ENCODE data around the gene WWTR1.

DNA sequence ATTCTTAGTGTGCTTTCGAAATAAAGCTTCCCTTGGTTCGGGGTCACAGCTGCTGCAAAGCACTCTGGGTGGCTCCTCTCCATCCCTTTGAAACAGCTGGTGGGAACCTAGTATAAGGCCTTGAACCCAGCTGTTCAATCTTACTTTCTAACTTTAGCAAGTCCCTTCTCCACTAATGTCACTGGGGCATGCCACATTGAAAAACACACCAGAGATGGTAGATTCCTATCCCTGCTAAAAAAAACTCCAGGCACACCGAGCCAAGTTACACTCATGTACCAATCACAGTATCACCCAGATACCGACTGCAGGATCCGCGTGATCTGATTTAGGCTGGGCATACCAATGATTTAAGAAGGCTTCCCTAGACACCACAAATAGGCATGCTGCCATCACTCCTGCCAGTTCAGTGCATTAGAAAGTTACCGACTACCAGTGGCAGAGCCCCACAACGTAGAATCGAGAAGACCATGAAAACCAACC is 65.0 kb downstream of the WWTR1 start:
- no peak for TF ChIP-seq CTCF (IDR thresholded peaks at IDR 0.05)
- no peak for TF ChIP-seq POLR2A (IDR thresholded peaks at IDR 0.05)

All from right lobe of liver (tissue), 4 donors.